HepG2 (cell line): Measurements from ENCODE around the gene KRTCAP2. TPM values are rescaled to one million over a fixed set of nuclear protein-coding genes. Genes with fewer than 3 reads are reported as not detected.

Source experiments
- ARID2 ChIP-seq: sonication (generic); formaldehyde crosslinking; IDR thresholded peaks from 2 replicates; pipeline ENCODE4 v1.8.1; 2022; ENCODE audit warnings: mild to moderate bottlenecking, missing genetic modification reagents, borderline replicate concordance
- ATM ChIP-seq: fragments of 450-650 bp; IDR thresholded peaks from 2 replicates; pipeline ENCODE4 v1.7.1; 2017; ENCODE audit warnings: mild to moderate bottlenecking, borderline replicate concordance
- BRF2 ChIP-seq: sonication (generic); formaldehyde crosslinking; IDR thresholded peaks from 2 replicates; pipeline ENCODE4 v1.8.1; 2022; ENCODE audit warnings: mild to moderate bottlenecking, missing genetic modification reagents
- MYPOP ChIP-seq: sonication (generic); formaldehyde crosslinking; IDR thresholded peaks from 2 replicates; pipeline ENCODE4 v1.8.1; 2023; ENCODE audit warnings: mild to moderate bottlenecking, moderate library complexity, missing genetic modification reagents
- PAWR ChIP-seq: sonication (generic); formaldehyde crosslinking; IDR thresholded peaks from 2 replicates; pipeline ENCODE4 v1.4.0; 2020; ENCODE audit warnings: missing genetic modification reagents, mild to moderate bottlenecking, borderline replicate concordance
- PCBP2 ChIP-seq: fragments of 200-400 bp; formaldehyde crosslinking; optimal IDR thresholded peaks from 2 replicates; pipeline ENCODE3; 2018; ENCODE audit warnings: low read length, low read depth; ENCODE audit not compliant: poor library complexity, severe bottlenecking
- PTBP1 ChIP-seq: fragments of 200-400 bp; formaldehyde crosslinking; IDR thresholded peaks from 2 replicates; pipeline ENCODE4 v1.6.1; 2018; ENCODE audit warnings: low read length, low read depth; ENCODE audit not compliant: poor library complexity, severe bottlenecking
- SP1 ChIP-seq, 2 experiments: fragments of 450-650 bp in 1 of 2; sonication (generic) in 1 of 2; formaldehyde crosslinking in 1 of 2; IDR thresholded peaks; 2 replicates each; pipeline versions ENCODE4 v1.4.0 to v1.6.1; 2016 to 2020; ENCODE audit warnings: missing genetic modification reagents in 1 of 2
- STAT5B ChIP-seq: sonication (generic); formaldehyde crosslinking; IDR thresholded peaks from 2 replicates; pipeline ENCODE4 v1.4.0; 2020; ENCODE audit warnings: missing genetic modification reagents
- TFDP2 ChIP-seq: sonication (generic); formaldehyde crosslinking; IDR thresholded peaks from 2 replicates; pipeline ENCODE4 v1.4.0; 2020; ENCODE audit warnings: missing genetic modification reagents
- ZBTB1 ChIP-seq: sonication (generic); formaldehyde crosslinking; IDR thresholded peaks from 2 replicates; pipeline ENCODE4 v1.4.0; 2020; ENCODE audit warnings: missing genetic modification reagents, borderline replicate concordance
- ZKSCAN1 ChIP-seq: fragments of 150-350 bp; IDR thresholded peaks from 2 replicates; pipeline ENCODE4 v1.6.1; 2014; ENCODE audit warnings: low read length
- ZNF143 ChIP-seq: sonication (generic); formaldehyde crosslinking; IDR thresholded peaks from 2 replicates; pipeline ENCODE4 v1.4.0; 2020; ENCODE audit warnings: missing genetic modification reagents
- ZNF44 ChIP-seq: sonication (generic); formaldehyde crosslinking; IDR thresholded peaks from 2 replicates; pipeline ENCODE4 v1.5.1; 2020; ENCODE audit warnings: mild to moderate bottlenecking, missing genetic modification reagents
- ZNF556 ChIP-seq: sonication (generic); formaldehyde crosslinking; IDR thresholded peaks from 2 replicates; pipeline ENCODE4 v1.4.0; 2020; ENCODE audit warnings: mild to moderate bottlenecking, missing genetic modification reagents, borderline replicate concordance
- ZNF788 ChIP-seq: sonication (generic); formaldehyde crosslinking; IDR thresholded peaks from 2 replicates; pipeline ENCODE4 v1.5.0; 2020; ENCODE audit warnings: mild to moderate bottlenecking, missing genetic modification reagents, borderline replicate concordance
- ZNF878 ChIP-seq: sonication (generic); formaldehyde crosslinking; IDR thresholded peaks from 2 replicates; pipeline ENCODE4 v1.8.1; 2023; ENCODE audit warnings: mild to moderate bottlenecking, missing genetic modification reagents, moderate library complexity
- ZSCAN12 ChIP-seq: sonication (generic); formaldehyde crosslinking; IDR thresholded peaks from 2 replicates; pipeline ENCODE4 v1.9.0; 2021; ENCODE audit warnings: mild to moderate bottlenecking, missing genetic modification reagents
- ZXDC ChIP-seq: sonication (generic); formaldehyde crosslinking; IDR thresholded peaks from 2 replicates; pipeline ENCODE4 v1.5.0; 2020; ENCODE audit warnings: mild to moderate bottlenecking, missing genetic modification reagents
- polyA plus RNA-seq, 8 experiments: library from polyadenylated mRNA; depleted of rRNA in 3 of 8; stranded (reverse) in 7 of 8; unstranded in 1 of 8; fragments of >200 nt; fragmentation: Illumina TruSeq in 4 of 8; extraction: Trizol in 4 of 8; gene quantifications; 2 replicates each; pipeline versions ENCODE4 v1.2.1 to v1.2.3, GENCODE V29; 2011 to 2016; ENCODE audit warnings: low read depth in 4 of 8, missing spikeins in 1 of 8, mixed read lengths in 1 of 8; ENCODE audit not compliant: insufficient read depth in 1 of 8
- total RNA-seq, 5 experiments: library from RNA; depleted of rRNA; stranded (reverse); fragments of >200 nt; fragmentation: Illumina TruSeq; extraction: Trizol; gene quantifications; 2 replicates each; pipeline ENCODE4 v1.2.3, GENCODE V29; 2016; ENCODE audit warnings: low read depth in 1 of 5
- TF ChIP-seq, protein P1 (sequence below): sonication (generic); formaldehyde crosslinking; IDR thresholded peaks from 2 replicates; pipeline ENCODE4 v1.5.0; 2020; ENCODE audit warnings: missing genetic modification reagents

The KRTCAP2 gene
- total and polyA plus RNA-seq, 2 of the 13 experiments (the other 11 are each of a cell fraction or from before 2014, with no cell fraction given): 77.3 to 79.4 TPM

- peak; percentile 34; the same call in 1 of the 2 replicates for TF ChIP-seq ZBTB1
- no peak for TF ChIP-seq BRF2 (CRISPR knock-in tag)
- TF ChIP-seq TFDP2 (CRISPR knock-in tag): no peak
- no peak for TF ChIP-seq PAWR (CRISPR knock-in tag)
- TF ChIP-seq ARID2 (CRISPR knock-in tag): no peak
- no peak for TF ChIP-seq STAT5B
- no peak for TF ChIP-seq SP1 (IDR thresholded peaks at IDR 0.05)
- no peak for TF ChIP-seq SP1 (CRISPR knock-in tag; IDR thresholded peaks at IDR 0.05)
- TF ChIP-seq, protein P1, sequence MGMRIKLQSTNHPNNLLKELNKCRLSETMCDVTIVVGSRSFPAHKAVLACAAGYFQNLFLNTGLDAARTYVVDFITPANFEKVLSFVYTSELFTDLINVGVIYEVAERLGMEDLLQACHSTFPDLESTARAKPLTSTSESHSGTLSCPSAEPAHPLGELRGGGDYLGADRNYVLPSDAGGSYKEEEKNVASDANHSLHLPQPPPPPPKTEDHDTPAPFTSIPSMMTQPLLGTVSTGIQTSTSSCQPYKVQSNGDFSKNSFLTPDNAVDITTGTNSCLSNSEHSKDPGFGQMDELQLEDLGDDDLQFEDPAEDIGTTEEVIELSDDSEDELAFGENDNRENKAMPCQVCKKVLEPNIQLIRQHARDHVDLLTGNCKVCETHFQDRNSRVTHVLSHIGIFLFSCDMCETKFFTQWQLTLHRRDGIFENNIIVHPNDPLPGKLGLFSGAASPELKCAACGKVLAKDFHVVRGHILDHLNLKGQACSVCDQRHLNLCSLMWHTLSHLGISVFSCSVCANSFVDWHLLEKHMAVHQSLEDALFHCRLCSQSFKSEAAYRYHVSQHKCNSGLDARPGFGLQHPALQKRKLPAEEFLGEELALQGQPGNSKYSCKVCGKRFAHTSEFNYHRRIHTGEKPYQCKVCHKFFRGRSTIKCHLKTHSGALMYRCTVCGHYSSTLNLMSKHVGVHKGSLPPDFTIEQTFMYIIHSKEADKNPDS (CRISPR knock-in tag): no peak
- no peak for TF ChIP-seq ZKSCAN1
- TF ChIP-seq ZSCAN12: no peak
- no peak for TF ChIP-seq ZXDC (CRISPR knock-in tag)
- TF ChIP-seq PCBP2: no peak
- TF ChIP-seq PTBP1: no peak
- no peak for TF ChIP-seq ZNF143
- no peak for TF ChIP-seq ATM
- no peak for TF ChIP-seq MYPOP (CRISPR knock-in tag)
- TF ChIP-seq ZNF44 (CRISPR knock-in tag): no peak
- no peak for TF ChIP-seq ZNF788 (CRISPR knock-in tag)
- no peak for TF ChIP-seq ZNF556 (CRISPR knock-in tag)
- no peak for TF ChIP-seq ZNF878 (CRISPR knock-in tag)
These were observed 6.5 kb downstream of the KRTCAP2 start (continued) for GRCh38 chr1:155166471-155167165.
